Bronchial epithelial cell (primary cell): ENCODE data around the gene ATG5. TPM values are rescaled to one million over a fixed set of nuclear protein-coding genes. Genes with fewer than 3 reads are reported as not detected.

Source experiments
- DNase-seq: peaks from one replicate; pipeline ENCODE4 v3.0.0-alpha.2; 2010; ENCODE audit warnings: low read depth
- FAIRE-seq: peaks from 2 replicates; lab custom pipeline; 2011; peaks lifted over from hg19 to GRCh38; lab: Jason Lieb, UNC
- H3K27me3 ChIP-seq: 2 replicates; pipeline ENCODE4 v1.5.1; 2011; ENCODE audit warnings: low read length; ENCODE audit not compliant: control insufficient read depth, insufficient read depth
- H3K36me3 ChIP-seq: 2 replicates; pipeline ENCODE4 v1.5.1; 2011; ENCODE audit warnings: low read length; ENCODE audit not compliant: control insufficient read depth, insufficient read depth
- H3K4me3 ChIP-seq: 2 replicates; pipeline ENCODE4 v1.5.1; 2011; ENCODE audit warnings: mild to moderate bottlenecking, low read depth, low read length, control low read depth
- CTCF ChIP-seq: IDR thresholded peaks from 2 replicates; pipeline ENCODE4 v1.5.1; 2011; ENCODE audit warnings: mild to moderate bottlenecking, moderate library complexity, low read length, control low read depth, inconsistent platforms; ENCODE audit not compliant: insufficient read depth, severe bottlenecking
- total RNA-seq: library from RNA; depleted of rRNA; stranded (reverse); fragments of >200 nt; gene quantifications from 2 replicates; pipeline ENCODE4 v1.2.1, GENCODE V29; 2014

The ATG5 gene
- total RNA-seq, 1 donor from 2014 or later, result 56.6 TPM

- no peak overlapping the region for H3K4me3 ChIP-seq
- DNase-seq (no peak), FAIRE-seq (no peak)
- H3K36me3 ChIP-seq, result no peaks in the 10 kb centered on the region
- no peak for TF ChIP-seq CTCF
- H3K27me3 ChIP-seq, result no peaks in the 10 kb centered on the region
These were observed 38.0 kb upstream of the ATG5 start for GRCh38 chr6:106363401-106364138.

GRCh38 chr6:106360989-106361430 lies 35.5 kb upstream of the ATG5 start:
- H3K36me3 ChIP-seq, result no peaks in the 10 kb centered on the region
- H3K4me3 ChIP-seq, result peak overlapping the region; percentile 98
- H3K27me3 ChIP-seq, result no peaks in the 10 kb centered on the region
- FAIRE-seq (no peak), DNase-seq (peak; percentile 48)
- no peak for TF ChIP-seq CTCF

- H3K36me3 ChIP-seq, result no peaks in the 10 kb centered on the region
- H3K4me3 ChIP-seq, result peak within 1 kb of the TSS; percentile 98
- DNase-seq (peak; percentile 69), FAIRE-seq (no peak)
- H3K27me3 ChIP-seq, result no peaks in the 10 kb centered on the region
- peak; percentile 94 for TF ChIP-seq CTCF
These were observed 34.9 kb upstream of the ATG5 start, which contains the start of gene CRYBG1 for GRCh38 chr6:106360410-106360988. CRYBG1 (plus strand) TSS chr6:106360717; CDS start chr6:106360909, 192 bp downstream.

- Histone ChIP-seq H3K36me3 (no peaks in the 10 kb centered on the region), H3K4me3 (peak overlapping the region; percentile 98), H3K27me3 (no peaks in the 10 kb centered on the region)
- DNase-seq (no peak), FAIRE-seq (no peak)
- no peak for TF ChIP-seq CTCF
These were observed 34.4 kb upstream of the ATG5 start for GRCh38 chr6:106359959-106360409.

- TF ChIP-seq CTCF, result no peak
- DNase-seq (no peak), FAIRE-seq (no peak)
- Histone ChIP-seq H3K4me3 (no peak overlapping the region), H3K36me3 (no peaks in the 10 kb centered on the region), H3K27me3 (no peaks in the 10 kb centered on the region)
These were observed 30.8 kb upstream of the ATG5 start for GRCh38 chr6:106356378-106356777.
